MM.1S (cell line): Measurements from ENCODE around the gene TOGARAM1.
A peak's percentile ranks its signal among the peaks of the same experiment; 100 is the strongest.

ENCODE experiments used
- DNase-seq: peaks from one replicate; pipeline ENCODE4 v3.0.0-alpha.2; 2015
- H2AFZ ChIP-seq: fragments of 300-600 bp; sonication (generic); 2 replicates; pipeline ENCODE4 v1.6.0; 2016; ENCODE audit warnings: antibody characterized with exemption, low read length
- H3F3A ChIP-seq: fragments of 300-600 bp; sonication (generic); 2 replicates; pipeline ENCODE4 v1.6.1; 2016; ENCODE audit warnings: mild to moderate bottlenecking, antibody characterized with exemption, low read length, moderate library complexity, mixed read lengths; ENCODE audit not compliant: insufficient read depth
- H3K27ac ChIP-seq: fragments of 300-600 bp; sonication (generic); 2 replicates; pipeline ENCODE4 v1.5.1; 2016; ENCODE audit warnings: mild to moderate bottlenecking, low read length
- H3K27me3 ChIP-seq: fragments of 300-600 bp; sonication (generic); replicated peaks from 2 replicates; pipeline ENCODE4 v1.6.0; 2016; ENCODE audit warnings: low read length; ENCODE audit not compliant: insufficient read depth
- H3K36me3 ChIP-seq: fragments of 300-600 bp; sonication (generic); replicated peaks from 2 replicates; pipeline ENCODE4 v1.6.1; 2016; ENCODE audit warnings: mild to moderate bottlenecking, low read length, mixed read lengths; ENCODE audit not compliant: insufficient read depth
- H3K4me1 ChIP-seq: fragments of 300-600 bp; sonication (generic); 2 replicates; pipeline ENCODE4 v1.6.1; 2016; ENCODE audit warnings: low read length, mixed read lengths
- H3K4me2 ChIP-seq: fragments of 300-600 bp; sonication (generic); 2 replicates; pipeline ENCODE4 v1.6.0; 2016; ENCODE audit warnings: low read depth, low read length
- H3K4me3 ChIP-seq: fragments of 300-600 bp; sonication (generic); 2 replicates; pipeline ENCODE4 v1.5.1; 2016; ENCODE audit warnings: low read length, mixed read lengths
- H3K79me2 ChIP-seq: fragments of 300-600 bp; sonication (generic); 2 replicates; pipeline ENCODE4 v1.6.1; 2016; ENCODE audit warnings: mixed run types, low read length, mixed read lengths
- H3K9ac ChIP-seq: fragments of 300-600 bp; sonication (generic); 2 replicates; pipeline ENCODE4 v1.6.1; 2016; ENCODE audit warnings: low read length, mixed read lengths
- H3K9me2 ChIP-seq: fragments of 300-600 bp; sonication (generic); replicated peaks from 2 replicates; pipeline ENCODE4 v1.6.1; 2016; ENCODE audit warnings: mild to moderate bottlenecking, low read length, mixed read lengths; ENCODE audit not compliant: insufficient read depth
- H3K9me3 ChIP-seq: fragments of 300-600 bp; sonication (generic); replicated peaks from 2 replicates; pipeline ENCODE4 v1.6.1; 2016; ENCODE audit warnings: mild to moderate bottlenecking, low read length, mixed read lengths; ENCODE audit not compliant: insufficient read depth
- H4K20me1 ChIP-seq: fragments of 300-600 bp; sonication (generic); 2 replicates; pipeline ENCODE4 v1.6.1; 2016; ENCODE audit warnings: mild to moderate bottlenecking, low read length, moderate library complexity, mixed read lengths; ENCODE audit not compliant: insufficient read depth
- CTCF ChIP-seq: fragments of 300-600 bp; sonication (generic); IDR thresholded peaks from 2 replicates; pipeline ENCODE4 v1.5.1; 2016; ENCODE audit warnings: antibody characterized with exemption, low read length, mixed read lengths
- EZH2 ChIP-seq: fragments of 300-600 bp; sonication (generic); optimal IDR thresholded peaks from 2 replicates; pipeline ENCODE3; 2017; ENCODE audit warnings: low read depth, mild to moderate bottlenecking, antibody characterized with exemption, low read length, mixed read lengths
- EZH2phosphoT487 ChIP-seq: fragments of 300-600 bp; sonication (generic); IDR thresholded peaks from 2 replicates; pipeline ENCODE4 v1.6.1; 2018; ENCODE audit warnings: antibody characterized with exemption, low read length

Gene TOGARAM1

GRCh38 chr14:45084946-45085346 is 123.0 kb downstream of the TOGARAM1 start:
- peaks cover 8% of the 10 kb centered on the region for H3K4me1 ChIP-seq
- H4K20me1 ChIP-seq = 0 out of 2 replicates have a peak, but pooled peaks cover 4% of the 10 kb centered on the region
- no peak overlapping the region for H2AFZ ChIP-seq

GRCh38 chr14:45089813-45090212 is 127.8 kb downstream of the TOGARAM1 start:
- Histone ChIP-seq H3K4me3 (no peak overlapping the region), H3K9ac (no peak overlapping the region), H3K27ac (no peak overlapping the region), H4K20me1 (0 out of 2 replicates have a peak, but pooled peaks cover 4% of the 10 kb centered on the region), H3K4me2 (no peak overlapping the region), H3K4me1 (peaks cover 8% of the 10 kb centered on the region), H3K9me2 (no peaks in the 10 kb centered on the region), H3K27me3 (no peaks in the 10 kb centered on the region), H2AFZ (no peak overlapping the region), H3K9me3 (no peaks in the 10 kb centered on the region), H3K79me2 (peaks cover 93% of the 10 kb centered on the region), H3K36me3 (no peaks in the 10 kb centered on the region), H3F3A (peaks cover 2% of the 10 kb centered on the region; the same call in 1 of the 2 replicates)
- DNase-seq = no peak
- TF ChIP-seq EZH2phosphoT487 (no peak), CTCF (no peak), EZH2 (no peak)

More at GRCh38 chr14:45084946-45085346, 123.0 kb downstream of the TOGARAM1 start:
- peak overlapping the region; percentile 68 for H3K9ac ChIP-seq
- H3K27me3 ChIP-seq = no peaks in the 10 kb centered on the region
- peak overlapping the region; percentile 76 for H3K4me3 ChIP-seq
- TF ChIP-seq CTCF (no peak), EZH2phosphoT487 (no peak), EZH2 (no peak)
- no peak for DNase-seq
- peak overlapping the region; percentile 59; the same call in 1 of the 2 replicates for H3K27ac ChIP-seq
- H3K9me3 ChIP-seq = no peaks in the 10 kb centered on the region
- peak overlapping the region; percentile 70 for H3K4me2 ChIP-seq
- peaks cover 59% of the 10 kb centered on the region for H3K79me2 ChIP-seq
- peaks cover 2% of the 10 kb centered on the region; the same call in 1 of the 2 replicates for H3F3A ChIP-seq
- H3K36me3 ChIP-seq = no peaks in the 10 kb centered on the region
- H3K9me2 ChIP-seq = no peaks in the 10 kb centered on the region

GRCh38 chr14:45091710-45092109 is 129.7 kb downstream of the TOGARAM1 start:
- peaks cover 83% of the 10 kb centered on the region for H3K79me2 ChIP-seq
- no peak overlapping the region for H3K9ac ChIP-seq
- no peak overlapping the region for H3K27ac ChIP-seq
- no peak overlapping the region for H3K4me2 ChIP-seq
- no peak for DNase-seq
- H3K36me3 ChIP-seq = no peaks in the 10 kb centered on the region
- no peak overlapping the region for H2AFZ ChIP-seq
- no peaks in the 10 kb centered on the region for H3K9me2 ChIP-seq
- no peak for TF ChIP-seq EZH2
- TF ChIP-seq EZH2phosphoT487 = no peak
- no peak for TF ChIP-seq CTCF
- H4K20me1 ChIP-seq = 0 out of 2 replicates have a peak, but pooled peaks cover 4% of the 10 kb centered on the region
- no peaks in the 10 kb centered on the region for H3K9me3 ChIP-seq
- peaks cover 2% of the 10 kb centered on the region; the same call in 1 of the 2 replicates for H3F3A ChIP-seq
- H3K4me1 ChIP-seq = peaks cover 8% of the 10 kb centered on the region
- H3K4me3 ChIP-seq = no peak overlapping the region
- no peaks in the 10 kb centered on the region for H3K27me3 ChIP-seq
